Right cardiac atrium (tissue), 5 donors: ENCODE results near the gene EDN2. TPM values are rescaled to one million over a fixed set of nuclear protein-coding genes. Genes with fewer than 3 reads are reported as not detected.

Source experiments
- ATAC-seq, 2 donors: fragments of 200-7000 bp; cut with Tn5 transposase; one replicate each; pipeline versions ENCODE4 v1.8.0 to v1.9.1; 2020; ENCODE audit warnings: moderate library complexity in 2 of 2, mild to moderate bottlenecking in 1 of 2
- DNase-seq, 3 donors: peaks; one replicate each; pipeline ENCODE4 v3.0.0-alpha.2; 2020
- H3K27ac ChIP-seq: one replicate; pipeline ENCODE4 v1.5.1; 2013; ENCODE audit warnings: mild to moderate bottlenecking, low read length, control low read depth, moderate library complexity
- H3K27me3 ChIP-seq: one replicate; pipeline ENCODE4 v1.6.1; 2013; ENCODE audit not compliant: control insufficient read depth, insufficient read depth
- H3K4me1 ChIP-seq: one replicate; pipeline ENCODE4 v1.6.1; 2013; ENCODE audit warnings: low read length; ENCODE audit not compliant: control insufficient read depth, insufficient read depth
- H3K4me3 ChIP-seq: one replicate; pipeline ENCODE4 v1.5.1; 2013; ENCODE audit warnings: low read length, control low read depth
- H3K9me3 ChIP-seq: one replicate; pipeline ENCODE4 v1.6.1; 2013; ENCODE audit warnings: low read length; ENCODE audit not compliant: control insufficient read depth
- WGBS: extraction: QIAGEN DNeasy Blood & Tissue Kit; methylation state at CpG from one replicate; pipeline ENCODE4 v1.1.7; 2013; 5-methylcytosine and 5-hydroxymethylcytosine counted together
- intact Hi-C, 4 donors: fragments of 100-400 bp; cut with DNase I; formaldehyde crosslinking; loops; one replicate each; pipeline versions ENCODE4 v1.11.0 to v1.14.0; 2022 to 2023
- polyA plus RNA-seq: library from polyadenylated mRNA; stranded (reverse); fragments of 200-250 nt; gene quantifications from one replicate; pipeline ENCODE4 v1.2.3, GENCODE V29; 2013
- total RNA-seq, 4 donors: library from RNA; stranded (reverse); fragmentation: NEBNext Ultra II Directional; extraction: Animal tissue kit (Norgen Biotek cat#: 25700); gene quantifications; one replicate each; pipeline ENCODE4 v1.2.1, GENCODE V29; 2021
- donor health status: healthy with polysubstance abuse.
- donor health status: DM: no; HTN: yes; CAD: no.
- donor health status: DM: no; HTN: no; CAD: no.
- donor health status: DM: no; HTN: yes; CAD: no; lungs with severe emphysema.
- donor health status: DM: yes; HTN: yes; CAD: no.

EDN2 gene
- total and polyA plus RNA-seq, 5 donors: 0.07 to 0.56 (median 0.37) TPM

DNA sequence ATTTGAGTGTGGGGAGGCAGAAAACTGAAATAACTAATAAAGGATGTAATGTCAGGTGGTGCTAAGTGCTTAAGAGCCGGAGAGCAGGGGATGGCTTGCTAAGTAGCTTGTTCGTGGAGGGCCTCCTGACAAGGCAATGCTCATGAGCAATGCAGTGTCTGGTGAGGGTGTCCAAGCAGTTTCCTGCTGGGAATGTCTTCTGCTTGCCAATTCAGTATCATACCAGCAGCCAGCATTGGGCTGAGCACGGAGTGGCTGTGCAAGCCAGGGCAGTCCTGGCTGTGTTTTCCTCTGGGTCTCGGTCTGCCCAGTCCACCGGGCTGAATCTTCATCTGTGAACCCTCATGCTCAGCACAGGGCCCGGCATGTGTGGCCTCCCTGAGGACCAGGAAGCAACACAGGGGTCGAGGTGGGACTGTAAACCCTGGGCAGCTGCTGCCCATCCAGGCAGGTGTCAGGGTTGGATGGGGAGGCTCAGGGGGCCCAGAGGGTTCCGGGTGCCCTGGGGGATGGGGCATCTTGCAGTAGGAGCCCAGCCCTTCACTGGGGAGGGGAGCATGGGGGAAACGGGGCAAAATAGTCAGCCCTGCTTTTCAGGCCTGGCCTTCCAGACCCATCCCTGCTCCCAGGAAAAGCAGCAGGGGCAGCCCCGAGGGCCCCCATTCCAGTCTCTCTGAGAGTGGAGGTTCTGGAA is 27.5 kb downstream of the EDN2 start:
- 68% methylated on average over 10 of the region's 10 CpGs for WGBS
- Histone ChIP-seq H3K9me3 (no peaks in the 10 kb centered on the region), H3K27ac (no peak overlapping the region), H3K27me3 (no peaks in the 10 kb centered on the region), H3K4me3 (no peak overlapping the region), H3K4me1 (peaks cover 9% of the 10 kb centered on the region)
- DNase-seq (peak in 1 of 3 donors; percentile 64), ATAC-seq (peak; percentile 38 to 43)
- intact Hi-C loops: no loop called here

DNA sequence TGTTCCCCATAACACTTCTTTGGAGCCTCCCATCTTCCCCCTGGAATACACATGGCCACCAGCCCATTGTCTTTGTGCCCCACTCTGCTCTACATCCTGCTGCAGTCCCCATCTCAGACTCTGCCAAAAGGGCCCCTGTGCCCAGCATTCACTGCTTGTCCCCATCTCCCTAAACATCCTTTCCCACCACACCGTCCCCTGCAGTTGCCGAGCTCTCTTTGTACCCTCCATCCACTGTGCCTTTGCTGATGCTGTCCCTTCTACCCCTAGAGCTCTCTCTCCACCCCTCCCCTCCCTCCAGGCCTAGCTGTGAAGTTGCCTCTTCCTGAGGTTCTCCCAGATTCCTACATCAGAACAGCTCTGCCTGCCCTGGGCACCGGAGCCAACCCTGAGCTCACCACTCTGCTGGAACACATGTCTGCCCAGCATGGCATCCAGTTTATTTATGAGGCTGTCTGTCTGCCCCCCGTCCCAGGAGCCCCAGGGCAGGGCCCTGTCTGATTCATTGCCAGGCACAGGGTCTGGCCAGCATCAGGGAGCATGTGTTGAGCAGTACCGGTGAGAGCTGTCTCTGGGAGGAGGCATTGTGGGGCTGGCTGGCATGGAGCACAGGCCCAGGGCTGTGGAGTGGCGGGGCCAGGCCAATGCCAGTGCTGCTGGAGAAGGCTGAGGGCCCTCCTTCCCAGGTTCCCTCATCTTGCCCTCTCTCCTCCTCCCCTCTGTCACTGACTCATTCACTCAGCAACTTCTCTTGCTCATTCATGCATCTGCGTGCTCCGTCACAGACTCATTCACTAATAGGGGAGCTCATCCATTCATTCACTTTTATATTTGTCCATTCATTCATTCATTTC is 28.8 kb downstream of the EDN2 start:
- ATAC-seq (peak; percentile 67 to 68), DNase-seq (peak in 2 of 3 donors; percentile 75 to 79)
- peak overlapping the region; percentile 55 for H3K27ac ChIP-seq
- H3K4me1 ChIP-seq: peaks cover 9% of the 10 kb centered on the region
- no peaks in the 10 kb centered on the region for H3K27me3 ChIP-seq
- intact Hi-C loops: no loop called here
- WGBS: 69% methylated on average over 8 of the region's 8 CpGs
- H3K4me3 ChIP-seq: no peak overlapping the region
- H3K9me3 ChIP-seq: no peaks in the 10 kb centered on the region

DNA sequence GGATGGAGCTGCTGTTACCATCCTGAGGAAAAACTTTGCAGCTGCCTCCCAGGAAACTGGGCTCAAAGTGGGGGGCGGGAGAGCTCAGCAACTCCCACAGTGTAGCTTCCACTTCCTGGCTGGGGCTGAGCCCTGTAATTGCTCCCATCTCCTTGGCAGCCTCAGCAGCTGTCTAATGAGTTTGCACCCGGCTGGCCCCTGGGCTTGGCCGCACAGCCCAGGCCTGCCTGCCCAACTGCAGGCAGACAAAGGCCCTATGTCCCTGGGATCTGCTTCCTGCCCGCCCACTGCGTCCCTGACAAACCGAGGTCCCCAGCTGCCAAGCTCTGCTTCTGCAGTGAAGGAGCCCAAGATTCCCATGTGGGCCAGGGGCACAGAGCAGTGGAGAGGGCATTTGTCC is 30.1 kb downstream of the EDN2 start:
- ATAC-seq (peak; percentile 77 to 85), DNase-seq (peak; percentile 79 to 91 (median 88))
- 47% methylated on average over 6 of the region's 6 CpGs for WGBS
- Histone ChIP-seq H3K4me1 (peaks cover 13% of the 10 kb centered on the region), H3K9me3 (no peaks in the 10 kb centered on the region), H3K27ac (no peak overlapping the region), H3K4me3 (no peak overlapping the region), H3K27me3 (no peaks in the 10 kb centered on the region)
- intact Hi-C loops: no loop called here

DNA sequence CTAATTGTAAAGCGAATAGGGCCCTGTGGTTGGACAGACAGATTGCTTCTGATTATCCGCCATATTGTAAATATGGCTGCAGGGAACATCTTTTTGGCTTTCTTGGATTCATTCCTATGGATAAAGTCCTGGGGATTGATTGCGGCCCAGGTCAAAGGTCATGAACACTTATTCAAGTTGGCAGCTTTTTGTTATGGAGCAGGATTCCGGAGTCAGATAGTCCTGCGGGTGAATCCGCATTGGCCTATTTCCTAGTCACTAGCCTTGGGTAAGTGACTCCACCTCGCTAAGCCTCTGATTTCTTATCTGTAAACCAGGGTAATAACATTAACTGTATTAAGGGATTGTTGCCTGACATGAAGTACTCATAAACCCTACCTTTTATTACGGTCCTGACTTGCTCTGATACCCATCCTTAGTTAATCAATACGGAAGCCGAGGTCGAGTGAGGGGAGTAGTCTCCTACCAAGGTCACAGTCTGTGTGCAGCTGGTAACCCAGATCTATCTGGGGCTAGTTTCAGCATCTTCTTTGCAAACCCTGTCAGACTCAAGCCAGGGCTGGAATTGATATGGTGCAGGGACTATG is 31.7 kb downstream of the EDN2 start:
- ATAC-seq: no peak
- WGBS: 95% methylated on average over 11 of the region's 11 CpGs
- intact Hi-C loops: no loop called here

DNA sequence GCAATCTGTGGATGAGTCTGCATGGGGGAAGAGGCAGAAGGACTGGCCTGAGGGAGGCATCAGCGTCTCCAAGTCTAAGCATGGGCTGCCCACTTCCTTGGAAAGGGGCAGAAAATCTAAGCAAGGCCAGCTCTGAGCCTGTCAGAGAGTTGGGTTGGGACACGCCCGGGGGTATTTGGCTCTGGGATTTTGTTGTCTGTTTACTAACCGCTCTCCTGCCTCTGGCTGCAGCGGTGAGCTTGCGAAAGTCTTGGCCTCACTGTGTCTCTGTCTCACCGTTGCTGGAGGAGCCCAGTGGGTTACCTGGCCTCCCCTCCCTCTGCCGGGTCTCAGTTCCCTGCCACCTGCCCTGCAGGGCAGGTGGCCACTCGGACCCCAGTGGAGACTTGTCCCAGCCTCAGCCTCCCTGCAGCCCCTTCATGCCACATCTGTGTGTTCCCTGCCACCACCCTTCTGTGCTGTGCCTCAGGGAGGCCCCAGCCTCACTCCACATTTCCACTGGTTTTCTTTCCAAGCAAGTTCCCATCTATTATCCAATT is 33.7 kb downstream of the EDN2 start:
- DNase-seq: no peak
- Histone ChIP-seq H3K9me3 (no peaks in the 10 kb centered on the region), H3K27ac (no peak overlapping the region), H3K27me3 (no peaks in the 10 kb centered on the region), H3K4me3 (no peak overlapping the region), H3K4me1 (peaks cover 10% of the 10 kb centered on the region)
- 96% methylated on average over 9 of the region's 9 CpGs for WGBS
- ATAC-seq: no peak
- intact Hi-C loops: no loop called here

More for the DNA sequence above, 31.7 kb downstream of the EDN2 start:
- DNase-seq: no peak
- peaks cover 15% of the 10 kb centered on the region for H3K4me1 ChIP-seq
- no peaks in the 10 kb centered on the region for H3K9me3 ChIP-seq
- no peak overlapping the region for H3K4me3 ChIP-seq
- no peak overlapping the region for H3K27ac ChIP-seq
- H3K27me3 ChIP-seq: no peaks in the 10 kb centered on the region

DNA sequence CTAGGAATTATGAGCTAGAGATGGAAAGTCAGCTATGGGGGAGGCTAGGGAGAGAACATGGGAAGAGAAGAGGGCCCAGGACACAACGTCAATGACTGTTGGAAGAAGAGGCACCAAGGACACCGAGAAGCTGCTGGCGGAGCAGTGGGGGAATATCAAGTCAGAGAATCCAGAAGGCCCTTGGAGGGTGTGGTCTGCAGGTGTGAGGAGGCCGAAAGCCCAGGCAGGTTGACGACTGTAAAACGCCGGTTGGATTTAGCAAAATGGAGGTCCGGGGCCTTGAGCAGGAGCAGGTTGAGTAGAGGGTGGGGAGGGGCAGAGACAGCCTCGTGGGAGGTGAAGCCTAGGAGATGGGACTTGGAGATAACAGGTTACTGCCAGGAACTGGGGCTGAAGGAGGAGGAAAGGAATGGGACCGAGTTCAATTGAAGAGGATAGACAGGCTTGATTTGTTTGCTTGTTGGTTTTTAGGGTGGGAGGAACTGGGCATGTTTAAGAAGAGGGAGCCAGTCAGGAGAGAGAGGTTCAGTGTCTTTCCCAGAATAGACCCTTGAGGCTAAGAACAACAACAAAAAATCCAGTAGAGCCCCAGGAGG is 35.1 kb downstream of the EDN2 start:
- Histone ChIP-seq H3K4me3 (no peak overlapping the region), H3K27me3 (no peaks in the 10 kb centered on the region), H3K4me1 (peaks cover 7% of the 10 kb centered on the region), H3K27ac (no peak overlapping the region), H3K9me3 (no peaks in the 10 kb centered on the region)
- ATAC-seq: no peak
- WGBS: 82% methylated on average over 10 of the region's 10 CpGs
- DNase-seq: no peak
- intact Hi-C loops: no loop called here

DNA sequence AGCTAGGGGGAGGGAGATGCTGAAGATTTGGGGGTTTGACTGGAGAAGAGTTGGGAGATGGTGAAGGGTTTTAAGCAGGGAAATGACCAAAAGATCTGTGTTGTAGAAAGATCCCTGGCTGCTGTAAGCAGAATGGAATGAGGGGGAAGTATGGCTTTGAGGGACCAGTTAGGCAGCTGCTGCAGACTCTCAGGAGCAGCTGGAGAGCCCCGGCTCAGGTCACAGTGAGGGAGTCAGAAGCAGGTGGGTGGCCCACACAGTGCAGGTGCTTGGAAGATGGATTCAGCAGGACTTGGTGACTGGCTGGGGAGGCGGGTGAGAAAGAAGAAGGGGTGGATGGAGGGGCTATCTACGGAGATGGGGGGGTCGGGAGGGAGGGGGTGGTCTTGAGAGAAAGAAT is 35.7 kb downstream of the EDN2 start:
- H3K27ac ChIP-seq: no peak overlapping the region
- no peaks in the 10 kb centered on the region for H3K27me3 ChIP-seq
- intact Hi-C loops: no loop called here
- no peak for ATAC-seq
- DNase-seq: no peak
- H3K4me3 ChIP-seq: no peak overlapping the region
- H3K9me3 ChIP-seq: no peaks in the 10 kb centered on the region
- peaks cover 7% of the 10 kb centered on the region for H3K4me1 ChIP-seq
- 84% methylated on average over 4 of the region's 4 CpGs for WGBS

DNA sequence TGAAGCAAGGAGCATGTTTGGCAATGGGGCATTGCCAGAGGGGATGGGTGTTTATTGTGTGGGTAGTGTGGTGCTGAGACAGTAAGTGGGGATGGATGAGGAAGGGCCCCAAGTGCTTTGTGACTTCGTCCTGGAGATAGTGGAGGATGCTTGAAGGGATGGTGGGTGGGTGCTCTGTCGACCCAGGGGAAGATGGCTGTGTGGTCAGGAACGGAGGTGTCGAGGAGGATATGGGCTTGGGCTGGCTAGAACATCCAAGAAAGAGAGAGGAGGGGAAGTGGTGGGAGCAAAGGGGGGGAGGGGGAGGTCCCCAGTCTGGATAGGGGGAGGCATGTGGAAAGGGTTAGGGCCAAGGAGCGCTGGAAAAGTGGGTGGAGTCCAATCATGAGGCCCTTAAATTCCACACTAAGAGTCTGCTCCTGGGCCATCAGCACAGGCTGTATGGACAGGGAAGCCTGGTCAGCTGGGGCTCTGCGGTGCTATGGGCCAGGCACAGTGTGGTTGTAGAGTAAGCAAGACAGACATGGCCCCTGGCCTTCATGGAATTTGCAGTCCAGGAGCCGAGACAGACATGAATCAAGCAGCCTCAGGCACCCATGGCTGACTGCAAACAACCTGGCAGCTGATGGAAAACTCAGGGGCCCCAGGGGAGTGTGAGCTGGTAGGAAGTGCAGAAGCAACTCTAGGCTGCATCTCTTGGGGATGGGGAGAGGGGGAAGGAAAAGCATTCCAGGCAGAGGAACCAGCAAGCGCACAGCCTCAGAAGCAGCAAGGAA is 36.3 kb downstream of the EDN2 start:
- intact Hi-C loops: no loop called here
- no peaks in the 10 kb centered on the region for H3K9me3 ChIP-seq
- ATAC-seq: no peak
- DNase-seq: no peak
- H3K4me3 ChIP-seq: no peak overlapping the region
- no peaks in the 10 kb centered on the region for H3K27me3 ChIP-seq
- WGBS: 80% methylated on average over 8 of the region's 8 CpGs
- H3K4me1 ChIP-seq: peaks cover 7% of the 10 kb centered on the region
- H3K27ac ChIP-seq: no peak overlapping the region

DNA sequence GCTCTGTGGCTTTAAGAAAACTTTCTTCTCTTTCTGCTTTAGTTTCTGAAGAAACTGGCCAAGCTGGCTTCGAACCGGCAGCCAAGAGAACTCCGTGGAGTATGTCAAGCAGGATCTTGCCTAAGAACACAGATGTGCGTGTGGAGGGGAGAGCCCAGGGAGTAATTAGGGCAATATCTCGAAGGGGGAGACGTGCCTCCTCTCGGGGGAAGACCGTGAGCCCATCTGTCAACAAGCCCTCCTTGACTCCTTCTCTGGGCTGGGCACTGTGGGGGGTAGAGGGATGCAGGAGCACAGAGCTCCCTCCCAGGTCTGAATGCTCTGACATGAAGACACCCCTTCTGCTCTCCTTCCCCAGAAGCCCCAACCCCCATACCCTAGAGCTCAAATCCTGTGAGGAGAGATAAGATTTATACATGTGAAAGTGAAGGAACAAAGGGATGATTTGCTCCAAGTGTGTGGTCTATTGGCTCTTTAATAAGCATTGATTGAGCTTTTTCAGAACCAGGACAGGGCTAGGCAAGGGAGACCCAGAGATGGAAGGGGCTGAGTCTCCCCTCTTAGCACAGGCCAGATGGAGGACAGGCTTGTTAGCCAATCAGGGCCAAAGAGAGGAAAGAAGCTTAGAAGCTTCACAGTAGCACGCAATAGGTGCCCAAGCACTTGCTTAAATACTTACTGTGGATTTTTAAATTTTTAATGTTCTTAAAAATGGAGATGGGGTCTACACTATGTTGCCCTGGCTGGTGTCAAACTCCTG is 37.5 kb downstream of the EDN2 start:
- intact Hi-C loops: no loop called here
- H3K27me3 ChIP-seq: no peaks in the 10 kb centered on the region

DNA sequence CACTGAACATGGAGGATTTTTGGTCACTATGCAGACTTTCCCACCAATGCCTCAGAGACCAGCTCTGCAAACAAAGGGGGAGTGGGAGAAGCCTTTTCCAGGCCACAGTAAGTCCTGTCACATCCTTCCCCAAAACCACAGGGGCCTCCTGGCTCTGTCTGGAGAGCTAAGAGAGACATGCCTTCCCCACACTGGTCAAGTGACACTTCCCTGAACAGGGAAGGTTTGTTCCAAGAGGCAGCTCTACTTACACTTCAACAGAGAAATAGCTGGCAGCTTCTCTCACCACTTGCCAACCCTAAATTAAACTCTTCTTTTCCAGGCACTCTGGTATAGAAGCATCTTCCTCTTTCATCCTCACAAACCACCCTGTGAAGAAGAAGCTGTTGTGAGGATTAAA is 39.7 kb downstream of the EDN2 start:
- ATAC-seq (peak; percentile 71 to 75), DNase-seq (no peak)
- no peak overlapping the region for H3K4me3 ChIP-seq
- intact Hi-C loops: no loop called here
- no peaks in the 10 kb centered on the region for H3K9me3 ChIP-seq
- H3K27me3 ChIP-seq: no peaks in the 10 kb centered on the region
- peaks cover 3% of the 10 kb centered on the region for H3K4me1 ChIP-seq
- no peak overlapping the region for H3K27ac ChIP-seq

More for the DNA sequence above, 37.5 kb downstream of the EDN2 start:
- H3K9me3 ChIP-seq: no peaks in the 10 kb centered on the region
- ATAC-seq (no peak), DNase-seq (no peak)
- no peak overlapping the region for H3K4me3 ChIP-seq
- WGBS: 51% methylated on average over 9 of the region's 9 CpGs
- H3K27ac ChIP-seq: no peak overlapping the region
- peaks cover 7% of the 10 kb centered on the region for H3K4me1 ChIP-seq
